NT2/D1 (cell line): Measurements from ENCODE around the gene NPHP1.
"Not testable (repeated sequence)": the region's sequence is repeated elsewhere in the genome, so short reads cannot be mapped to it uniquely, and the experiment has no call there.

Experiments
- DNase-seq: peaks from one replicate; pipeline ENCODE4 v3.0.0-alpha.2; 2011; ENCODE audit warnings: low read depth, low spot score
- H3K27me3 ChIP-seq: 2 replicates; pipeline ENCODE4 v1.6.0; 2011; ENCODE audit warnings: mild to moderate bottlenecking; ENCODE audit not compliant: insufficient read length, insufficient read depth
- H3K36me3 ChIP-seq: 2 replicates; pipeline ENCODE4 v1.6.1; 2011; ENCODE audit warnings: mild to moderate bottlenecking, low read length, mixed read lengths; ENCODE audit not compliant: insufficient read depth, insufficient read length
- H3K4me1 ChIP-seq: 2 replicates; pipeline ENCODE4 v1.5.1; 2011; ENCODE audit not compliant: insufficient read depth, insufficient read length
- H3K4me3 ChIP-seq: 2 replicates; pipeline ENCODE4 v1.5.1; 2011; ENCODE audit warnings: low read depth; ENCODE audit not compliant: insufficient read length
- H3K9ac ChIP-seq: 2 replicates; pipeline ENCODE4 v1.6.0; 2011; ENCODE audit warnings: low read depth; ENCODE audit not compliant: insufficient read length
- H3K9me3 ChIP-seq: 2 replicates; pipeline ENCODE4 v1.5.1; 2011; ENCODE audit warnings: mild to moderate bottlenecking, low read length; ENCODE audit not compliant: insufficient read depth
- SUZ12 ChIP-seq: IDR thresholded peaks from 2 replicates; pipeline ENCODE4 v1.6.1; 2011; ENCODE audit not compliant: insufficient read length, insufficient read depth; ENCODE audit errors: extremely low read depth
- YY1 ChIP-seq: IDR thresholded peaks from 2 replicates; pipeline ENCODE4 v1.6.1; 2011; ENCODE audit not compliant: insufficient read length, insufficient read depth
- ZNF274 ChIP-seq: IDR thresholded peaks from 2 replicates; pipeline ENCODE4 v1.6.1; 2011; ENCODE audit warnings: mild to moderate bottlenecking, low read depth, low read length

Gene NPHP1

GRCh38 chr2:110116033-110116710, 88.6 kb downstream of the NPHP1 start:
- no peaks in the 10 kb centered on the region for H3K9me3 ChIP-seq
- peaks cover 43% of the 10 kb centered on the region for H3K27me3 ChIP-seq
- H3K4me3 ChIP-seq = peak overlapping the region; percentile 46
- H3K9ac ChIP-seq = peak overlapping the region; percentile 63
- peak; percentile 23 for DNase-seq
- no peak for TF ChIP-seq YY1
- TF ChIP-seq SUZ12 = peak; percentile 41
- H3K4me1 ChIP-seq = peaks cover 8% of the 10 kb centered on the region
- H3K36me3 ChIP-seq = no peaks in the 10 kb centered on the region

DNA sequence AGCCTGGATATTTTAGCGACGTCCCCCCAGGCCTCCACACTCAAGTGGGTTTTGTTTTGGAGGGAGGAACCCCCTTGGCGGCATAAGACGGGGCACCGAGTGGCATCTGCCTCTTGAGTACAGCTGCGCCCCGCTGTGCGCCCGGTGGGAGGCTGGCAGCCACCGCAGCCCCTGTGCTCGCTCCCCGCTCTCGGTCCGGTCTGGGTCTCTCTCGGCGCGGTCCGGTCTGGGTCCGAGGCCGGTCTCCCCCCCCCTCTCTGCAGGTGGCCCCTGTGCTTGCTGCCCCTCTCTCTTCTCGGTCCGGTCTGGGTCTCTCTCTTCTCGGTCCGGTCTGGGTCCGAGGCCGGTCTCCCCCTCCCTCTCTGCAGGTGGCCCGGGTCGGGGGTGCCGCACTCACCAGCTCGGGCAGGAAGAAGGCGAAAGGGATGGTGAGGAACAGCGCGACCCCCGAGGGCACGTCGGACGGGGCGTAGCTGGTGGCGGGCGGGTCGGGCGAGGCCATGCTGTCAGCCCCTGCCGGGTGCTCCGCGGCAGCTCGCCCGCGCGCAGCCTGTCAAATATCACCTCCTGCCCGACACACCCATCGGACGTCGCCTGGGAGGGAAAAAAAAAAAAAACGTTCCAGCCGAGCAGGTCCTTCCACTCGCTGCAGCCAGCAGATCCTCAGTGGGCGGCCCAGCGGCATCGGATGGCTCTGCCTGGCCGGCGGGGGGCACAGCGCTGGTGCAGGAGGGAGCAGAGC, 89.4 kb downstream of the NPHP1 start, which contains the start of gene MALL:
MALL (minus strand) TSS at position 532 of the 742 bp plus-strand sequence; CDS start at position 502, 30 bp downstream.
- DNase-seq = no peak
- Histone ChIP-seq H3K9me3 (no peaks in the 10 kb centered on the region), H3K27me3 (peaks cover 43% of the 10 kb centered on the region), H3K4me1 (peaks cover 8% of the 10 kb centered on the region), H3K9ac (peak within 1 kb of the TSS; percentile 63), H3K4me3 (peak within 1 kb of the TSS; percentile 46), H3K36me3 (no peaks in the 10 kb centered on the region)
- TF ChIP-seq ZNF274 (no peak), YY1 (no peak), SUZ12 (peak; percentile 47)

DNA sequence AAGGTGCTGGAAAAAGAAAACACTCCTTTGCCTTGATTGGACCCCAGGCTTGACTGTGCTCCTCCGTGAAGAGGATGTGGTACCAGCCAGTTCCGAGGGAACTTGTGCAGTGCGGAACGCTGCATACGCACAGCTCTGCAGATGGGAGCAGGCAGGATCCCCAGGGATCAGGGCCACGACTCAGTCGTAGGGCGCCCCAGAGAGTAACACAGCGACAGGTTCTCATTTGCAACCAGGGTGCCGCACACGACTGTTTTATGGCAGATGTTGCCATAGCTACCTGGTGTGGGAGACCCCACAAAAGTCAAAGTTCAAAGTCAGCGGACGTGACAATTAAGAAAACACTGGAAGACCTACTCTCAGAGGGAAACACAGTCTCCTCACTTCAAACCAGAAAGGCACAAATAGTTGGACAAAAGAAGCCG, 90.0 kb downstream of the NPHP1 start:
- Histone ChIP-seq H3K9me3 (no peaks in the 10 kb centered on the region), H3K9ac (no peak overlapping the region), H3K36me3 (no peaks in the 10 kb centered on the region), H3K4me1 (peaks cover 8% of the 10 kb centered on the region), H3K4me3 (no peak overlapping the region), H3K27me3 (peaks cover 43% of the 10 kb centered on the region)
- DNase-seq = no peak
- no peak for TF ChIP-seq ZNF274
- no peak for TF ChIP-seq YY1
- no peak for TF ChIP-seq SUZ12

- H3K27me3 ChIP-seq = peaks cover 40% of the 10 kb centered on the region
- H3K9ac ChIP-seq = no peak overlapping the region
- H3K4me1 ChIP-seq = peaks cover 8% of the 10 kb centered on the region
- no peak overlapping the region for H3K4me3 ChIP-seq
- no peak for DNase-seq
- H3K36me3 ChIP-seq = no peaks in the 10 kb centered on the region
- H3K9me3 ChIP-seq = no peaks in the 10 kb centered on the region
- TF ChIP-seq ZNF274 = no peak
- no peak for TF ChIP-seq SUZ12
- no peak for TF ChIP-seq YY1
Measured at GRCh38 chr2:110113961-110114591, 90.7 kb downstream of the NPHP1 start.

- H3K27me3 ChIP-seq, H3K36me3 ChIP-seq, DNase-seq, H3K4me1 ChIP-seq, H3K4me3 ChIP-seq, H3K9ac ChIP-seq: not testable (repeated sequence)
- peaks cover 14% of the 10 kb centered on the region for H3K9me3 ChIP-seq
Measured at GRCh38 chr2:110108291-110108690, 96.5 kb downstream of the NPHP1 start.

- Histone ChIP-seq H3K9ac (no peak overlapping the region), H3K4me1 (no peaks in the 10 kb centered on the region), H3K9me3 (peaks cover 14% of the 10 kb centered on the region), H3K27me3 (no peaks in the 10 kb centered on the region), H3K4me3 (no peak overlapping the region), H3K36me3 (no peaks in the 10 kb centered on the region)
- DNase-seq = no peak
- TF ChIP-seq SUZ12 = no peak
- TF ChIP-seq ZNF274 = no peak
Measured at GRCh38 chr2:110107092-110108079, 97.4 kb downstream of the NPHP1 start.

- Histone ChIP-seq H3K9me3 (peaks cover 14% of the 10 kb centered on the region), H3K36me3 (no peaks in the 10 kb centered on the region), H3K4me1 (no peaks in the 10 kb centered on the region), H3K27me3 (no peaks in the 10 kb centered on the region), H3K9ac (no peak overlapping the region), H3K4me3 (no peak overlapping the region)
- TF ChIP-seq SUZ12 = no peak
- DNase-seq = no peak
Measured at GRCh38 chr2:110106642-110107041, 98.2 kb downstream of the NPHP1 start.
